Stimulated activated CD8-positive, alpha-beta memory T cell treated with anti-CD3 and anti-CD28 coated beads, Interleukin-15, amount 100 ng/mL, for 48 hours (primary cell): ENCODE measurements around the gene SELENOK.

ENCODE experiments used
- DNase-seq, 2 donors: peaks; one replicate each; pipeline ENCODE4 v3.0.0-alpha.2; 2020; ENCODE audit warnings: low read depth in 2 of 2

SELENOK gene

GRCh38 chr3:53883008-53883407 is 8.7 kb downstream of the SELENOK start:
- DNase-seq, result no peak

- peak; percentile 81 to 85 for DNase-seq
Observed at GRCh38 chr3:53881691-53882593, 9.7 kb downstream of the SELENOK start, which contains the start of gene ACTR8. ACTR8 (minus strand) TSS chr3:53882152; CDS start chr3:53882101, 51 bp downstream.

- no peak for DNase-seq
Observed at GRCh38 chr3:53880396-53881345, 11.0 kb downstream of the SELENOK start.

GRCh38 chr3:53865732-53866499 is 25.7 kb downstream of the SELENOK start:
- no peak for DNase-seq

GRCh38 chr3:53863145-53863544 is 28.5 kb downstream of the SELENOK start:
- DNase-seq, result no peak

GRCh38 chr3:53862241-53862640 is 29.4 kb downstream of the SELENOK start:
- DNase-seq, result no peak

GRCh38 chr3:53860196-53860595 is 31.5 kb downstream of the SELENOK start:
- no peak for DNase-seq

GRCh38 chr3:53859178-53859577 is 32.5 kb downstream of the SELENOK start:
- no peak for DNase-seq

GRCh38 chr3:53858096-53858741 is 33.4 kb downstream of the SELENOK start:
- no peak for DNase-seq

GRCh38 chr3:53856964-53857363 is 34.7 kb downstream of the SELENOK start:
- no peak for DNase-seq

- DNase-seq, result no peak
Observed at GRCh38 chr3:53850895-53851294, 40.8 kb downstream of the SELENOK start.

- DNase-seq, result no peak
Observed at GRCh38 chr3:53849916-53850315, 41.7 kb downstream of the SELENOK start.

GRCh38 chr3:53846851-53847155 is 44.9 kb downstream of the SELENOK start:
- no peak for DNase-seq

GRCh38 chr3:53846134-53846850 is 45.4 kb downstream of the SELENOK start, which contains the start of the genes CHDH and IL17RB:
CHDH (minus strand) TSS chr3:53846419; CDS start chr3:53824008, 22,411 bp downstream.
IL17RB (plus strand) TSS chr3:53846568; CDS start chr3:53846589, 21 bp downstream.
- no peak for DNase-seq

GRCh38 chr3:53845881-53846133 is 45.9 kb downstream of the SELENOK start:
- no peak for DNase-seq

GRCh38 chr3:53845103-53845880 is 46.4 kb downstream of the SELENOK start:
- DNase-seq, result no peak

- DNase-seq, result no peak
Observed at GRCh38 chr3:53844262-53845102, 47.2 kb downstream of the SELENOK start.

- DNase-seq, result no peak
Observed at GRCh38 chr3:53843195-53844177, 48.2 kb downstream of the SELENOK start.
